Measurements from ENCODE around the gene MAST4. TPM values are rescaled to one million over a fixed set of nuclear protein-coding genes. Genes with fewer than 3 reads are reported as not detected.

MAST4 gene
- total and polyA plus RNA-seq, 2 of the 4 experiments (the other 2 are of a cell fraction) = 4.8 to 6.8 TPM

GRCh38 chr5:66841264-66841663, 245.1 kb downstream of the MAST4 start:
- Histone ChIP-seq H3K4me1 (ENCODE audit: control insufficient read depth, insufficient read depth, low read length) (no peaks in the 10 kb centered on the region), H3K4me2 (ENCODE audit: low read depth, low read length) (no peak overlapping the region), H2BK5ac (ENCODE audit: low read depth, low read length, poor library complexity, severe bottlenecking) (no peak overlapping the region), H4K5ac (ENCODE audit: low read depth, low read length) (no peak overlapping the region), H4K91ac (ENCODE audit: insufficient read depth, low read depth, low read length) (no peak overlapping the region), H3K27ac (ENCODE audit: insufficient read depth, low read length) (no peak overlapping the region), H3K9ac (ENCODE audit: low read depth, low read length) (no peak overlapping the region), H3K4me3 (ENCODE audit: insufficient read depth, low read depth, low read length) (no peak overlapping the region), H3K27me3 (ENCODE audit: control insufficient read depth, insufficient read depth, low read length) (peaks cover 2% of the 10 kb centered on the region; the same call in 1 of the 2 replicates), H3K23ac (ENCODE audit: low read depth, low read length) (no peak overlapping the region), H3K14ac (replicated peaks; ENCODE audit: low read depth, low read length) (no peak overlapping the region), H3K36me3 (ENCODE audit: control insufficient read depth, insufficient read depth, low read length) (no peaks in the 10 kb centered on the region), H3K18ac (ENCODE audit: low read depth, low read length) (no peak overlapping the region), H2AFZ (replicated peaks; ENCODE audit: low read length, poor library complexity) (no peak overlapping the region), H2BK120ac (ENCODE audit: low read depth, low read length) (no peak overlapping the region), H2AK9ac (replicated peaks; ENCODE audit: low read depth, low read length, poor library complexity) (no peak overlapping the region), H3K9me3 (ENCODE audit: control insufficient read depth, insufficient read depth, low read length) (no peaks in the 10 kb centered on the region), H3K79me1 (ENCODE audit: low read depth in 1 of 2, low read length in 2 of 2) (no peaks in the 10 kb centered on the region), H2BK20ac (ENCODE audit: low read depth, low read length) (no peak overlapping the region), H2AK5ac (ENCODE audit: low read depth, low read length) (no peak overlapping the region), H4K20me1 (ENCODE audit: insufficient read depth, low read length) (no peaks in the 10 kb centered on the region), H3K4ac (ENCODE audit: low read depth, low read length) (no peak overlapping the region), H3K56ac (ENCODE audit: extremely low read depth, insufficient read depth, low read length) (no peak overlapping the region), H4K8ac (ENCODE audit: low read depth in 2 of 2, low read length in 2 of 2) (no peak overlapping the region), H3K9me1 (ENCODE audit: insufficient read depth, low read length) (no peaks in the 10 kb centered on the region), H2BK15ac (ENCODE audit: low read depth, low read length) (no peak overlapping the region)
- CTCF ChIA-PET = no interaction called here
- in situ Hi-C loops (cut with MboI; ENCODE audit: low sequenced_read_pairs) (no loop called here), intact Hi-C loops (cut with micrococcal nuclease) (no loop called here), dilution Hi-C loops (cut with HindIII; ENCODE audit: low sequenced_read_pairs, unreplicated experiment) (no loop called here)
- no CpG with 5 or more reads among the region's 1 CpG for WGBS, 2 experiments (ENCODE audit: extremely low coverage in 2 of 2, insufficient read length in 1 of 2)
- TF ChIP-seq NFE2L2 (IDR thresholded peaks at IDR 0.05; ENCODE audit: low read depth, low read length) = no peak
- no peak for TF ChIP-seq CEBPB (IDR thresholded peaks at IDR 0.05; ENCODE audit: low read depth, low read length)
- TF ChIP-seq BHLHE40 (IDR thresholded peaks at IDR 0.05; ENCODE audit: low read depth, low read length) = no peak
- TF ChIP-seq FOS (IDR thresholded peaks at IDR 0.05; ENCODE audit: low read depth, low read length) = no peak
- TF ChIP-seq CTCF (conservative IDR thresholded peaks at IDR 0.05; ENCODE audit: low read depth, low read length) = no peak
- TF ChIP-seq MAFK (IDR thresholded peaks at IDR 0.05; ENCODE audit: low read depth, low read length) = no peak
- no peak for TF ChIP-seq RFX5 (IDR thresholded peaks at IDR 0.05; ENCODE audit: low read depth, low read length)
- BruUV-seq (replicated peaks) = no TSS peak
- DNase-seq (no peak), ATAC-seq (ENCODE audit: low read depth) (no peak)
- POLR2A ChIA-PET (ENCODE audit: unreplicated experiment) = no interaction called here

Measured in IMR-90 (cell line).